HepG2 (cell line): ENCODE measurements around the gene YWHAQ. TPM values are rescaled to one million over a fixed set of nuclear protein-coding genes. Genes with fewer than 3 reads are reported as not detected.

Experiments used
- EED ChIP-seq: sonication (generic); formaldehyde crosslinking; IDR thresholded peaks from 2 replicates; pipeline ENCODE4 v1.5.0; 2020; ENCODE audit warnings: mild to moderate bottlenecking, missing genetic modification reagents
- FOXJ3 ChIP-seq: sonication (generic); formaldehyde crosslinking; IDR thresholded peaks from 2 replicates; pipeline ENCODE4 v1.4.0; 2020; ENCODE audit warnings: missing genetic modification reagents, mild to moderate bottlenecking, borderline replicate concordance
- GFI1 ChIP-seq: sonication (generic); formaldehyde crosslinking; IDR thresholded peaks from 2 replicates; pipeline ENCODE4 v1.5.0; 2020; ENCODE audit warnings: missing genetic modification reagents, mild to moderate bottlenecking, borderline replicate concordance
- HCFC1 ChIP-seq: fragments of 150-350 bp; IDR thresholded peaks from 2 replicates; pipeline ENCODE4 v1.6.1; 2014; ENCODE audit warnings: low read depth, low read length
- HMGA1 ChIP-seq: sonication (generic); formaldehyde crosslinking; conservative IDR thresholded peaks from 2 replicates; pipeline ENCODE4 v1.4.0; 2020; ENCODE audit warnings: missing genetic modification reagents
- JDP2 ChIP-seq: sonication (generic); formaldehyde crosslinking; IDR thresholded peaks from 2 replicates; pipeline ENCODE4 v1.8.1; 2022; ENCODE audit warnings: missing genetic modification reagents, borderline replicate concordance
- NFE2L1 ChIP-seq: sonication (generic); formaldehyde crosslinking; IDR thresholded peaks from 2 replicates; pipeline ENCODE4 v1.4.0; 2020; ENCODE audit warnings: missing genetic modification reagents, mild to moderate bottlenecking, borderline replicate concordance
- NFIC ChIP-seq: IDR thresholded peaks from 2 replicates; pipeline ENCODE4 v1.6.1; 2012; ENCODE audit warnings: mild to moderate bottlenecking, low read length, inconsistent platforms
- PHB2 ChIP-seq: fragments of 450-650 bp; IDR thresholded peaks from 2 replicates; pipeline ENCODE4 v1.6.1; 2018; ENCODE audit not compliant: partially characterized antibody
- PTBP1 ChIP-seq: fragments of 200-400 bp; formaldehyde crosslinking; IDR thresholded peaks from 2 replicates; pipeline ENCODE4 v1.6.1; 2018; ENCODE audit warnings: low read length, low read depth; ENCODE audit not compliant: poor library complexity, severe bottlenecking
- RAD51 ChIP-seq: fragments of 450-650 bp; IDR thresholded peaks from 2 replicates; pipeline ENCODE4 v1.6.1; 2016; ENCODE audit warnings: borderline replicate concordance
- SNAPC5 ChIP-seq: sonication (generic); formaldehyde crosslinking; IDR thresholded peaks from 2 replicates; pipeline ENCODE4 v1.8.1; 2023; ENCODE audit warnings: mild to moderate bottlenecking, missing genetic modification reagents, borderline replicate concordance
- SOX13 ChIP-seq, 3 experiments: fragments of 450-650 bp in 1 of 3; sonication (generic) in 1 of 3; formaldehyde crosslinking in 1 of 3; IDR thresholded peaks in 2 of 3; conservative IDR thresholded peaks in 1 of 3; 2 replicates each; pipeline versions ENCODE4 v1.5.0 to v1.6.1; 2016 to 2020; ENCODE audit warnings: antibody characterized with exemption in 1 of 3, mild to moderate bottlenecking in 1 of 3, missing compliant biosample characterization in 1 of 3, missing genetic modification reagents in 1 of 3, moderate library complexity in 1 of 3
- ZBTB21 ChIP-seq: sonication (generic); formaldehyde crosslinking; IDR thresholded peaks from 2 replicates; pipeline ENCODE4 v1.4.0; 2020; ENCODE audit warnings: missing genetic modification reagents
- ZFP62 ChIP-seq: sonication (generic); formaldehyde crosslinking; IDR thresholded peaks from 2 replicates; pipeline ENCODE4 v1.4.0; 2020; ENCODE audit warnings: missing genetic modification reagents
- ZFP90 ChIP-seq: sonication (generic); formaldehyde crosslinking; IDR thresholded peaks from 2 replicates; pipeline ENCODE4 v1.8.0; 2022; ENCODE audit warnings: missing genetic modification reagents, mild to moderate bottlenecking, inconsistent platforms, borderline replicate concordance
- ZNF12 ChIP-seq: sonication (generic); formaldehyde crosslinking; IDR thresholded peaks from 2 replicates; pipeline ENCODE4 v1.5.0; 2020; ENCODE audit warnings: missing genetic modification reagents
- ZNF451 ChIP-seq: sonication (generic); formaldehyde crosslinking; IDR thresholded peaks from 2 replicates; pipeline ENCODE4 v1.5.0; 2020; ENCODE audit warnings: mild to moderate bottlenecking, missing genetic modification reagents
- ZNF614 ChIP-seq: IDR thresholded peaks from 2 replicates; pipeline ENCODE4 v1.6.1; 2018; ENCODE audit warnings: missing biosample characterization, missing genetic modification reagents, inconsistent platforms, borderline replicate concordance
- ZSCAN29 ChIP-seq: sonication (generic); formaldehyde crosslinking; conservative IDR thresholded peaks from 2 replicates; pipeline ENCODE4 v1.4.0; 2020; ENCODE audit warnings: mild to moderate bottlenecking, missing genetic modification reagents
- ZSCAN30 ChIP-seq: sonication (generic); formaldehyde crosslinking; IDR thresholded peaks from 2 replicates; pipeline ENCODE4 v1.5.0; 2020; ENCODE audit warnings: mild to moderate bottlenecking, missing genetic modification reagents
- polyA plus RNA-seq, 8 experiments: library from polyadenylated mRNA; depleted of rRNA in 3 of 8; stranded (reverse) in 7 of 8; unstranded in 1 of 8; fragments of >200 nt; fragmentation: Illumina TruSeq in 4 of 8; extraction: Trizol in 4 of 8; gene quantifications; 2 replicates each; pipeline versions ENCODE4 v1.2.1 to v1.2.3, GENCODE V29; 2011 to 2016; ENCODE audit warnings: low read depth in 4 of 8, missing spikeins in 1 of 8, mixed read lengths in 1 of 8; ENCODE audit not compliant: insufficient read depth in 1 of 8
- total RNA-seq, 5 experiments: library from RNA; depleted of rRNA; stranded (reverse); fragments of >200 nt; fragmentation: Illumina TruSeq; extraction: Trizol; gene quantifications; 2 replicates each; pipeline ENCODE4 v1.2.3, GENCODE V29; 2016; ENCODE audit warnings: low read depth in 1 of 5
- TF ChIP-seq, protein P1 (sequence below): IDR thresholded peaks from 2 replicates; pipeline ENCODE4 v1.6.1; 2012; ENCODE audit warnings: inconsistent platforms
- TF ChIP-seq, protein P2 (sequence below): sonication (generic); formaldehyde crosslinking; conservative IDR thresholded peaks from 2 replicates; pipeline ENCODE4 v1.5.0; 2020; ENCODE audit warnings: missing genetic modification reagents
- TF ChIP-seq, protein P3 (sequence below): sonication (generic); formaldehyde crosslinking; IDR thresholded peaks from 2 replicates; pipeline ENCODE4 v1.4.0; 2020; ENCODE audit warnings: missing genetic modification reagents

YWHAQ gene
- total and polyA plus RNA-seq, 2 of the 13 experiments (the other 11 are each of a cell fraction or from before 2014, with no cell fraction given) = 160 to 304 TPM

DNA sequence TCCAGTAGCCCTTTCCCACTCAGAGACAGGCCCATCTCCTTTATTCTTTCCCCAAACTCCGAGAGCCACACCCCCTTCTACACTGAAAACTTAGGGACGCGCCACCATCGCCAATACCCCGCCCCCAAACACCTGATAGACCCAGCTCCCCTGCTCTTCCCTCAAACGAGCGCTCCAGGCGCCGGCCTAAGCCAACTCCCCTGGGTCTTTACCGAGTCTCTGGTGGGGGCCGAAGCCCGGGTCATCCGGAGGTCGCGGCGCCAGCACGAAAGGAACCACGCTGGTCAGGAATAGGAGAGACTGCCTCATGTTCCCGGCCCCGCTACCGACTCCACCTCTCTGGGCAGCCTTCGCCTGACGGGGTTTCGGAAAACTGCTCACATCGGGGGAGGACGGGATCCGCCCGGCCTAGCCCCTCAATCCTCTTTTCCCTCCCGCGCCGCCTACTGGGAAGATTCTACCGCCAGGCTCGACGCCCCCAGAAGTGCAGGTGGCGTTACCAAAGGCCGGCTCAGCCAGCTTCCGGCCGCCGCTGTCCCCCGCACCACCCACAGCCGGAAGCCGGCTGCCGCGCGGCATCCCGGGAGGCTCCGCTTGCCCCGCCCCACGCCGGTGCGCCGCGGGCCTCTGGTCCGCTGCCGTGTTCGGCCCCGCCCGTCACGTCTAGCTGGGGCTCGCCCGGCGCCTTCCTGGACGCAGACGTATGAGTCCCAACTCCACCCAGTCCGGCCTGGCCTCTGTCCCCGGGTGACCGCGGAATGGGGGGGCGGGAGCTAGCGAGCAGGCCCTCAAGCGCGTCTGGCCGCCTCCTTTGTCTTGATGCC, 75.3 kb downstream of the YWHAQ start, which contains the start of gene ADAM17 (continued):
- TF ChIP-seq GFI1 (CRISPR knock-in tag) (peak; percentile 80), ZNF12 (CRISPR knock-in tag) (peak; percentile 88), ZSCAN30 (CRISPR knock-in tag) (0 out of 2 replicates have a peak, but pooled peaks have one; percentile 60), NFIC (no peak), HCFC1 (peak; percentile 54; the same call in 1 of the 2 replicates), EED (CRISPR knock-in tag) (peak; percentile 82), SOX13 (IDR thresholded peaks at IDR 0.05) (no peak; the same call in 1 of the 2 replicates), SOX13 (CRISPR knock-in tag; conservative IDR thresholded peaks at IDR 0.05 in 1 of 2, IDR thresholded peaks at IDR 0.05 in 1 of 2) (peak in 1 of 2 experiments; percentile 69; a peak in 2 of 4 replicates), NFE2L1 (CRISPR knock-in tag) (no peak), FOXJ3 (no peak), ZBTB21 (CRISPR knock-in tag) (no peak; the same call in 1 of the 2 replicates), ZSCAN29 (peak; percentile 28; the same call in 1 of the 2 replicates), ZNF614 (CRISPR knock-in tag) (peak; percentile 86), ZFP62 (CRISPR knock-in tag) (peak; percentile 57; the same call in 1 of the 2 replicates), JDP2 (CRISPR knock-in tag) (no peak; the same call in 1 of the 2 replicates), PTBP1 (peak; percentile 84), RAD51 (no peak), ZFP90 (peak; percentile 90; the same call in 1 of the 2 replicates), HMGA1 (CRISPR knock-in tag) (no peak), PHB2 (no peak), SNAPC5 (CRISPR knock-in tag) (peak; percentile 83; the same call in 1 of the 2 replicates), ZNF451 (CRISPR knock-in tag) (peak; percentile 88)
- TF ChIP-seq, protein P1, sequence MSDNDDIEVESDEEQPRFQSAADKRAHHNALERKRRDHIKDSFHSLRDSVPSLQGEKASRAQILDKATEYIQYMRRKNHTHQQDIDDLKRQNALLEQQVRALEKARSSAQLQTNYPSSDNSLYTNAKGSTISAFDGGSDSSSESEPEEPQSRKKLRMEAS = peak; percentile 97
- TF ChIP-seq, protein P2, sequence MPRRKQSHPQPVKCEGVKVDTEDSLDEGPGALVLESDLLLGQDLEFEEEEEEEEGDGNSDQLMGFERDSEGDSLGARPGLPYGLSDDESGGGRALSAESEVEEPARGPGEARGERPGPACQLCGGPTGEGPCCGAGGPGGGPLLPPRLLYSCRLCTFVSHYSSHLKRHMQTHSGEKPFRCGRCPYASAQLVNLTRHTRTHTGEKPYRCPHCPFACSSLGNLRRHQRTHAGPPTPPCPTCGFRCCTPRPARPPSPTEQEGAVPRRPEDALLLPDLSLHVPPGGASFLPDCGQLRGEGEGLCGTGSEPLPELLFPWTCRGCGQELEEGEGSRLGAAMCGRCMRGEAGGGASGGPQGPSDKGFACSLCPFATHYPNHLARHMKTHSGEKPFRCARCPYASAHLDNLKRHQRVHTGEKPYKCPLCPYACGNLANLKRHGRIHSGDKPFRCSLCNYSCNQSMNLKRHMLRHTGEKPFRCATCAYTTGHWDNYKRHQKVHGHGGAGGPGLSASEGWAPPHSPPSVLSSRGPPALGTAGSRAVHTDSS = 0 out of 2 replicates have a peak, but pooled peaks have one; percentile 21
- TF ChIP-seq, protein P3, sequence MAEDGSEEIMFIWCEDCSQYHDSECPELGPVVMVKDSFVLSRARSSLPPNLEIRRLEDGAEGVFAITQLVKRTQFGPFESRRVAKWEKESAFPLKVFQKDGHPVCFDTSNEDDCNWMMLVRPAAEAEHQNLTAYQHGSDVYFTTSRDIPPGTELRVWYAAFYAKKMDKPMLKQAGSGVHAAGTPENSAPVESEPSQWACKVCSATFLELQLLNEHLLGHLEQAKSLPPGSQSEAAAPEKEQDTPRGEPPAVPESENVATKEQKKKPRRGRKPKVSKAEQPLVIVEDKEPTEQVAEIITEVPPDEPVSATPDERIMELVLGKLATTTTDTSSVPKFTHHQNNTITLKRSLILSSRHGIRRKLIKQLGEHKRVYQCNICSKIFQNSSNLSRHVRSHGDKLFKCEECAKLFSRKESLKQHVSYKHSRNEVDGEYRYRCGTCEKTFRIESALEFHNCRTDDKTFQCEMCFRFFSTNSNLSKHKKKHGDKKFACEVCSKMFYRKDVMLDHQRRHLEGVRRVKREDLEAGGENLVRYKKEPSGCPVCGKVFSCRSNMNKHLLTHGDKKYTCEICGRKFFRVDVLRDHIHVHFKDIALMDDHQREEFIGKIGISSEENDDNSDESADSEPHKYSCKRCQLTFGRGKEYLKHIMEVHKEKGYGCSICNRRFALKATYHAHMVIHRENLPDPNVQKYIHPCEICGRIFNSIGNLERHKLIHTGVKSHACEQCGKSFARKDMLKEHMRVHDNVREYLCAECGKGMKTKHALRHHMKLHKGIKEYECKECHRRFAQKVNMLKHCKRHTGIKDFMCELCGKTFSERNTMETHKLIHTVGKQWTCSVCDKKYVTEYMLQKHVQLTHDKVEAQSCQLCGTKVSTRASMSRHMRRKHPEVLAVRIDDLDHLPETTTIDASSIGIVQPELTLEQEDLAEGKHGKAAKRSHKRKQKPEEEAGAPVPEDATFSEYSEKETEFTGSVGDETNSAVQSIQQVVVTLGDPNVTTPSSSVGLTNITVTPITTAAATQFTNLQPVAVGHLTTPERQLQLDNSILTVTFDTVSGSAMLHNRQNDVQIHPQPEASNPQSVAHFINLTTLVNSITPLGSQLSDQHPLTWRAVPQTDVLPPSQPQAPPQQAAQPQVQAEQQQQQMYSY (CRISPR knock-in tag) = no peak
